GM23338 (cell line): Measurements from ENCODE around the gene MYT1. TPM values are rescaled to one million over a fixed set of nuclear protein-coding genes. Genes with fewer than 3 reads are reported as not detected.

ENCODE experiments used
- ATAC-seq: fragments of 200-7000 bp; cut with Tn5 transposase; 3 replicates; pipeline ENCODE4 v1.9.1; 2020
- DNase-seq: peaks from one replicate; pipeline ENCODE4 v3.0.0-alpha.2; 2015; ENCODE audit warnings: low spot score
- H2AFZ ChIP-seq: fragments of 200-600 bp; sonication (generic); 2 replicates; pipeline ENCODE4 v1.8.0; 2016; ENCODE audit warnings: antibody characterized with exemption, mild to moderate bottlenecking, moderate library complexity
- H3F3A ChIP-seq: fragments of 200-600 bp; sonication (generic); replicated peaks from 2 replicates; pipeline ENCODE4 v1.8.0; 2017; ENCODE audit warnings: antibody characterized with exemption, mixed run types, low read depth
- H3K27ac ChIP-seq: fragments of 200-600 bp; sonication (generic); 2 replicates; pipeline ENCODE4 v1.6.1; 2016; ENCODE audit warnings: low read depth
- H3K27me3 ChIP-seq: fragments of 200-600 bp; sonication (generic); 2 replicates; pipeline ENCODE4 v1.8.0; 2016; ENCODE audit warnings: mild to moderate bottlenecking, mixed run types, moderate library complexity; ENCODE audit not compliant: insufficient read depth
- H3K36me3 ChIP-seq: fragments of 200-600 bp; sonication (generic); 2 replicates; pipeline ENCODE4 v1.8.0; 2016; ENCODE audit warnings: mild to moderate bottlenecking; ENCODE audit not compliant: insufficient read depth
- H3K4me1 ChIP-seq: fragments of 200-600 bp; sonication (generic); 2 replicates; pipeline ENCODE4 v1.8.0; 2016; ENCODE audit warnings: mild to moderate bottlenecking, moderate library complexity; ENCODE audit not compliant: insufficient read depth
- H3K4me2 ChIP-seq: fragments of 200-600 bp; sonication (generic); 2 replicates; pipeline ENCODE4 v1.7.1; 2017; ENCODE audit warnings: mixed run types
- H3K4me3 ChIP-seq: fragments of 200-600 bp; sonication (generic); 2 replicates; pipeline ENCODE4 v1.6.1; 2016; ENCODE audit warnings: mixed run types
- H3K79me2 ChIP-seq: fragments of 200-600 bp; sonication (generic); replicated peaks from 2 replicates; pipeline ENCODE4 v1.8.0; 2017; ENCODE audit warnings: mild to moderate bottlenecking; ENCODE audit not compliant: insufficient read depth
- H3K9me2 ChIP-seq: fragments of 200-600 bp; sonication (generic); 2 replicates; pipeline ENCODE4 v1.8.0; 2017; ENCODE audit not compliant: insufficient read depth
- H4K20me1 ChIP-seq: fragments of 200-600 bp; sonication (generic); replicated peaks from 2 replicates; pipeline ENCODE4 v1.8.0; 2017; ENCODE audit warnings: mild to moderate bottlenecking; ENCODE audit not compliant: insufficient read depth
- H3K27ac Mint-ChIP-seq: 2 replicates; pipeline ENCODE4 v1.8.0; 2020; ENCODE audit warnings: inconsistent platforms, mild to moderate bottlenecking, moderate library complexity, mixed read lengths
- H3K27me3 Mint-ChIP-seq: 3 replicates; pipeline ENCODE4 v1.8.0; 2022; ENCODE audit warnings: low read depth, mild to moderate bottlenecking, moderate library complexity, mixed read lengths, inconsistent platforms; ENCODE audit not compliant: insufficient read depth, poor library complexity
- H3K36me3 Mint-ChIP-seq: 3 replicates; pipeline ENCODE4 v1.8.0; 2021; ENCODE audit warnings: low read depth, mild to moderate bottlenecking, inconsistent platforms, moderate library complexity, mixed read lengths
- H3K4me1 Mint-ChIP-seq: 3 replicates; pipeline ENCODE4 v1.8.0; 2020; ENCODE audit warnings: mild to moderate bottlenecking, inconsistent platforms, mixed read lengths
- H3K4me3 Mint-ChIP-seq: 3 replicates; pipeline ENCODE4 v1.8.0; 2021; ENCODE audit warnings: moderate library complexity, mild to moderate bottlenecking, inconsistent platforms, mixed read lengths
- H3K9me3 Mint-ChIP-seq: 3 replicates; pipeline ENCODE4 v1.8.0; 2020; ENCODE audit warnings: moderate library complexity, mild to moderate bottlenecking, inconsistent platforms, mixed read lengths
- CREB1 ChIP-seq: fragments of 250-450 bp; sonication (Bioruptor Pico); IDR thresholded peaks from 2 replicates; pipeline ENCODE4 v1.5.0; 2020; ENCODE audit warnings: low read depth, mild to moderate bottlenecking, moderate library complexity
- CTCF ChIP-seq, 2 experiments: fragments of 200-600 bp in 1 of 2; sonication (generic) in 1 of 2; conservative IDR thresholded peaks; 2 replicates each; pipeline versions ENCODE4 v1.5.1 to v1.6.1; 2016 to 2017; ENCODE audit warnings: antibody characterized with exemption in 2 of 2, low read depth in 2 of 2, mild to moderate bottlenecking in 2 of 2, moderate library complexity in 1 of 2
- EZH2phosphoT487 ChIP-seq: fragments of 200-600 bp; sonication (generic); IDR thresholded peaks from one replicate; pipeline ENCODE4 v1.8.1; 2018; ENCODE audit warnings: antibody characterized with exemption; ENCODE audit not compliant: unreplicated experiment
- REST ChIP-seq: IDR thresholded peaks from one replicate; pipeline ENCODE4 v1.6.1; 2018; ENCODE audit warnings: antibody characterized with exemption; ENCODE audit not compliant: unreplicated experiment
- STAT1 ChIP-seq: IDR thresholded peaks from one replicate; pipeline ENCODE4 v1.6.1; 2016; ENCODE audit warnings: antibody characterized with exemption; ENCODE audit not compliant: unreplicated experiment
- ZNF331 ChIP-seq: fragments of 250-450 bp; sonication (Bioruptor Pico); IDR thresholded peaks from 2 replicates; pipeline ENCODE4 v1.5.0; 2020; ENCODE audit warnings: low read depth, mild to moderate bottlenecking, moderate library complexity
- ZNF462 ChIP-seq: fragments of 250-450 bp; sonication (Bioruptor Pico); IDR thresholded peaks from 2 replicates; pipeline ENCODE4 v1.5.0; 2020; ENCODE audit warnings: mild to moderate bottlenecking, moderate library complexity
- polyA plus RNA-seq: library from polyadenylated mRNA; unstranded; fragments of >200 nt; fragmentation: Nextera tagmentation; extraction: Ambion mirVana; gene quantifications from 2 replicates; pipeline ENCODE4 v1.2.1, GENCODE V29; 2016
- total RNA-seq: library from RNA; depleted of rRNA; stranded (reverse); fragments of >200 nt; shearing (Covaris generic); gene quantifications from 2 replicates; pipeline ENCODE4 v1.2.3, GENCODE V29; 2014

Gene MYT1
- total and polyA plus RNA-seq, 2 experiments from 2014 or later, result 0.83 to 1.6 TPM

- Histone ChIP-seq H3K27me3 (no peaks in the 10 kb centered on the region), H3K36me3 (no peaks in the 10 kb centered on the region), H3K4me3 (no peak overlapping the region), H3K4me1 (peaks cover 22% of the 10 kb centered on the region), H3K9me2 (peaks cover 5% of the 10 kb centered on the region; the same call in 1 of the 2 replicates), H3K27ac (no peak overlapping the region), H3K79me2 (no peaks in the 10 kb centered on the region), H3K4me2 (no peak overlapping the region), H2AFZ (no peak overlapping the region), H4K20me1 (no peaks in the 10 kb centered on the region), H3F3A (peaks cover 18% of the 10 kb centered on the region)
- TF ChIP-seq REST (no peak), EZH2phosphoT487 (no peak), ZNF462 (CRISPR knock-in tag) (no peak), CTCF (conservative IDR thresholded peaks at IDR 0.05; ENCODE audit: low read depth in 2 of 2) (no peak), ZNF331 (CRISPR knock-in tag) (no peak), STAT1 (no peak), CREB1 (CRISPR knock-in tag) (no peak)
- Mint-ChIP-seq H3K4me3 (no peak overlapping the region), H3K9me3 (peaks cover 30% of the 10 kb centered on the region), H3K36me3 (peaks cover 12% of the 10 kb centered on the region), H3K27me3 (peaks cover 23% of the 10 kb centered on the region), H3K4me1 (peaks cover 22% of the 10 kb centered on the region), H3K27ac (no peak overlapping the region; the same call in 1 of the 2 replicates)
- no peak for DNase-seq
- ATAC-seq, result no peak
Measured at GRCh38 chr20:64184795-64185194, 20.5 kb downstream of the MYT1 start.
